AG09319 (cell line): ENCODE measurements around the gene DGKD.

ENCODE experiments used
- DNase-seq: peaks from one replicate; pipeline ENCODE4 v3.0.0-alpha.2; 2010; ENCODE audit warnings: low read depth; ENCODE audit errors: extremely low read depth
- TF ChIP-seq, protein P1 (sequence below): IDR thresholded peaks from 2 replicates; pipeline ENCODE4 v1.5.1; 2011; ENCODE audit warnings: low read depth, mild to moderate bottlenecking, inconsistent platforms, low read length, moderate library complexity

Gene DGKD

GRCh38 chr2:233443511-233444183 is 89.4 kb downstream of the DGKD start:
- peak; percentile 65 for DNase-seq
- TF ChIP-seq, protein P1, sequence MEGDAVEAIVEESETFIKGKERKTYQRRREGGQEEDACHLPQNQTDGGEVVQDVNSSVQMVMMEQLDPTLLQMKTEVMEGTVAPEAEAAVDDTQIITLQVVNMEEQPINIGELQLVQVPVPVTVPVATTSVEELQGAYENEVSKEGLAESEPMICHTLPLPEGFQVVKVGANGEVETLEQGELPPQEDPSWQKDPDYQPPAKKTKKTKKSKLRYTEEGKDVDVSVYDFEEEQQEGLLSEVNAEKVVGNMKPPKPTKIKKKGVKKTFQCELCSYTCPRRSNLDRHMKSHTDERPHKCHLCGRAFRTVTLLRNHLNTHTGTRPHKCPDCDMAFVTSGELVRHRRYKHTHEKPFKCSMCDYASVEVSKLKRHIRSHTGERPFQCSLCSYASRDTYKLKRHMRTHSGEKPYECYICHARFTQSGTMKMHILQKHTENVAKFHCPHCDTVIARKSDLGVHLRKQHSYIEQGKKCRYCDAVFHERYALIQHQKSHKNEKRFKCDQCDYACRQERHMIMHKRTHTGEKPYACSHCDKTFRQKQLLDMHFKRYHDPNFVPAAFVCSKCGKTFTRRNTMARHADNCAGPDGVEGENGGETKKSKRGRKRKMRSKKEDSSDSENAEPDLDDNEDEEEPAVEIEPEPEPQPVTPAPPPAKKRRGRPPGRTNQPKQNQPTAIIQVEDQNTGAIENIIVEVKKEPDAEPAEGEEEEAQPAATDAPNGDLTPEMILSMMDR: peak; percentile 85

- TF ChIP-seq, protein P1: no peak
- no peak for DNase-seq
Observed at GRCh38 chr2:233444501-233444900, 90.2 kb downstream of the DGKD start.

- TF ChIP-seq, protein P1: no peak
- DNase-seq: no peak
Observed at GRCh38 chr2:233445152-233445830, 91.0 kb downstream of the DGKD start.

- no peak for DNase-seq
- TF ChIP-seq, protein P1: no peak
Observed at GRCh38 chr2:233446121-233446520, 91.8 kb downstream of the DGKD start.

GRCh38 chr2:233446606-233447305 is 92.5 kb downstream of the DGKD start:
- TF ChIP-seq, protein P1: no peak
- DNase-seq: no peak

- TF ChIP-seq, protein P1: no peak
Observed at GRCh38 chr2:233447506-233448219, 93.4 kb downstream of the DGKD start.

More at GRCh38 chr2:233447506-233448219, 93.4 kb downstream of the DGKD start:
- DNase-seq: no peak
